Uterine smooth muscle cell (primary cell): ENCODE data around the gene TMEM186. TPM values are rescaled to one million over a fixed set of nuclear protein-coding genes. Genes with fewer than 3 reads are reported as not detected.

Experiments used
- total RNA-seq: library from RNA; depleted of rRNA; stranded (reverse); fragments of >200 nt; gene quantifications from 2 replicates; pipeline ENCODE4 v1.2.3, GENCODE V29; 2014

The TMEM186 gene
- total RNA-seq: 6.5 and 7.4 TPM in 2 replicates

GRCh38 chr16:8797364-8798173, at the start of gene TMEM186, which contains the start of gene PMM2:
Gene TMEM186, minus strand, starts transcription at chr16:8797639. Its CDS starts 25 bp downstream, at chr16:8797614.
Gene PMM2, plus strand, starts transcription at chr16:8797839. Its CDS starts 44 bp downstream, at chr16:8797883.

Other genes with a start within 250 kb of the TMEM186 start
- gene TMEM114, start 207.1 kb downstream of the TMEM186 start, total RNA-seq: not detected in 2 replicates
- gene METTL22, start 175.9 kb downstream of the TMEM186 start, total RNA-seq: 30.9 and 33.3 TPM in 2 replicates
- gene ABAT, start 123.0 kb downstream of the TMEM186 start, total RNA-seq: 0.44 and 1.2 TPM in 2 replicates
- 27.4 and 30.7 TPM in 2 replicates for gene PMM2, start 200 bp upstream of the TMEM186 start, total RNA-seq
- gene CARHSP1, start 71.4 kb upstream of the TMEM186 start, total RNA-seq: 111 and 148 TPM in 2 replicates
- not detected in 2 replicates for gene LITAFD, start 84.7 kb upstream of the TMEM186 start, total RNA-seq
- gene USP7, start 166.3 kb upstream of the TMEM186 start, total RNA-seq: 53.6 and 55.8 TPM in 2 replicates